ENCODE results near the gene PRAMEF14.
"Not testable (repeated sequence)": the region's sequence is repeated elsewhere in the genome, so short reads cannot be mapped to it uniquely, and the experiment has no call there.

The PRAMEF14 gene

DNA sequence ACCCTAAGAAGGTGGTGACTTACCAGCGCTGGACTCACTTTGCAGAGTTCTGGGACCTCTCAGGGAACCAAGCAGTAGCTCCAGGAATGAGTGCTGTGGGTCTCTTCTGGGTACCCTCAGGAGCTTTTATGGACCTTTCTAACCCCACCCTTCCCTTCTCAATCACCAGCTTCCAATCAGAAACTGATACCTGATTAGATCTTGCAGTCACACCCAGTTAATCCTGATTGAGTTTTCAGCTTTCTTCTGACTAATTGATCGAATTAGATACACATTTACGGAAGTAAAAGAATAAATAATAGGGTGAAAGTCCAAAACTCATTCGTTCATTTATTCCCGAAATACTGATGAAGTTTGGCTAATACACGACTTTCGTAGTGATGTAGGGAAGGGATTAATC, at the start of gene PRAMEF14:
Gene PRAMEF14 (minus strand): TSS at position 101 of the 400 bp plus-strand sequence. CDS start 1,820 bp downstream, outside the sequence.
- not testable (repeated sequence) for DNase-seq (ENCODE audit: low read depth in 2 of 2)

GRCh38 chr1:13395311-13395710, 48.4 kb upstream of the PRAMEF14 start:
- DNase-seq (ENCODE audit: low read depth in 2 of 2), result not testable (repeated sequence)

DNA sequence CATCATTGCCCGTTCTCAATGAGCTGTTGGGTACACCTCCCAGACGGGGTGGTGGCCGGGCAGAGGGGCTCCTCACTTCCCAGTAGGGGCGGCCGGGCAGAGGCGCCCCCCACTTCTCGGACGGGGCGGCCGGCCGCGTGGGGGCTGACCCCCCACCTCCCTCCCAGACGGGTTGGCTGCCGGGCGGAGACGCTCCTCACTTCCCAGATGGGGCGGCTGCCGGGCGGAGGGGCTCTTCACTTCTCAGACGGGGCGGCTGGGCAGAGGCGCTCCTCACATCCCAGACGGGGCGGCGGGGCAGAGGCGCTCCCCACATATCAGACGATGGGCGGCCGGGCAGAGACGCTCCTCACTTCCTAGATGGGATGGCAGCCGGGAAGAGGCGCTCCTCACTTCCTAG, 47.8 kb upstream of the PRAMEF14 start:
- not testable (repeated sequence) for DNase-seq (ENCODE audit: low read depth in 2 of 2)

DNA sequence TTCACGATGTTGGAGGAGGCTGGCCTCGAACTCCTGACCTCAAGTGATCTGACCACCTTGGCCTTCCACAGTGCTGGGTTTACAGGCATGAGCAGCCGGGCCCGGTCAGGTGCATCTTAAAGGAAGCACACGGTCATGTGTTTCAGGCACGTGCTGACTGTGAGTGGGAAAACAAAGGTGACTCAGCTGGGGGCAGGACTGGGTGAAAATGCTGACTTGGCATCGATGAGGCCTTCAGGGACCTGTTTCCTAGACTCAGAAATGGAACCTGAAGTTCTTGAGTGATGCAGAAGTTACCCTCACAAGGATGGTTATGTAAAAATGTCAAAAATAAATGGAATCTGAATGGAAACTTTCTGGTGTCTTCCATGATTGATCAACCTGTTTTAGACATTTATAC, 46.1 kb upstream of the PRAMEF14 start:
- not testable (repeated sequence) for DNase-seq (ENCODE audit: low read depth in 2 of 2)

DNA sequence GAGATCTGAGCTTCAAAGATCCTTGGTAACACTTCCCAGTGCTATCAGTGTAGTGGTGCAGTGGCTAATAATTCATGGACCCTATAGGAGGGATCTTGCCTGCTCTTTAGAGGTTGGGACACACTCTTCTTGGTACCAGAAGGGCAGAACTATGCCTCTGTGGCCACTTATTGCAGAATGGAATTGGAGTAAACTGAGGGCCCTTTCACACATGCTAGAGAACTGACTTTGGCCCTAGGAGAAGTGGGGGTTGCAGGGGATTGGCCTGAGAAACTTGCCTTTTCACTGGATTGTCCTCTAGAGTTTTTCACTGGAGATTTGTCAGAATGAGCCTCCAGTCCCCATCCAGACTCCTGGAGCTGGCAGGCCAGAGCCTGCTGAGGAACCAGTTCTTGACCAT, 42.4 kb upstream of the PRAMEF14 start, which contains the start of gene PRAMEF17:
Gene PRAMEF17 (plus strand): TSS at position 301 of the 400 bp plus-strand sequence. CDS start 26 bp downstream, at position 327.
- not testable (repeated sequence) for DNase-seq (ENCODE audit: low read depth in 2 of 2)

DNA sequence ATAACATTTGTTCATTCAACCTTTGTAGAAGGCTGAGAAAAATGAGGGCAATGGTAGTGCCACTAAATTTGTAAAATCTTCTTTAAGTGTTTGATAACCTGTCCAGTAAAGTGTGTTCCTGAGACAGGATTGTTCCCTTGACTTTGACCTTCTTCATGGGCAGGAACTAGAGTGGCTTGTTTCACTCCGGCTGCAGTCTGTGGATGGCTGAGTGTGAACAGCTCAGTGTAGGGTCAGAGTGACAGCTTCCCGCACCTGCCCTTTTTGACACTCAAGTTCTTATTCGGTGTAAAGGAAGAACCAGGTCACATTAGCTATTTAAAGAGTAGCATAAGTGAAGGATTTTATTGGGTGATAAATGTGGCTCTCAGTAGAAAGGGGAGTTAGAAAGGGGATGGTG, 33.4 kb upstream of the PRAMEF14 start:
- DNase-seq (ENCODE audit: low read depth in 2 of 2), result not testable (repeated sequence)

DNA sequence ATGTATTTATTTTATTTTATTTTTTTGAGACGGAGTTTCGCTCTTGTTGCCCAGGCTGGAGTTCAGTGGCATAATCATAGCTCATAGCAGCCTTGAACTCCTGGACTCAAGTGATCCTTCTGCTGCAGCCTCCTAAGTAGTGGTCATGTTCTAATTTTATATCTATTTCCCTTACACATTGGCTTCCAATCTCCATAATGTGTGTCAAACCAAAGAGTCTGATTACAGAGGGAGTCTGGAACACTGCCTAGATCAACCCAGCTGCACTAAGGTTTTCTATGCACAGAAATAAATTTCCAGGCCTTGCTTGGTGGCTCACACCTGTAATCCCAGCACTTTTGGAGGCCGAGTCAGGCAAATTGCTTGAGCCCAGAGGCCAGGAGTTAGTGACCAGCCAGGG, 32.0 kb upstream of the PRAMEF14 start:
- DNase-seq (ENCODE audit: low read depth in 2 of 2), result not testable (repeated sequence)

DNA sequence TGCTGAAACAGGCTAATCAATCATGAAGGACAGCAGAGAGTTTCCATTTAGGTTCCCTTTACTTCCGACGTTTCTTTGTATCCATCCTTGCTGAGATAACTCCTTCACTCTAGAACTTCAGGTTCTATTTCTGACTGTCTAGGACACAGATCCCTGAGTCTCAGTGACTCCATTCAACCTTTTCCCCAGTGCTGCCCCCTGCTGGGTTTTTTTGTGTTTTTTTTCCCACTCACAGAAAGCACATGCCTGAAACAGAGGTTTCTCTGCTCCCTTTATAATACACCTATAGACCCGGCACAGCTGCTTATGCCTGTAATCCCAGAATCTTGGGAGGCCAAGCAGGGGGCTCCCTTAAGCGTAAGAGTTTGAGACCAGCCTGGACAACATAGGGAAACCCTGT, 21.6 kb upstream of the PRAMEF14 start:
- DNase-seq (ENCODE audit: low read depth in 2 of 2), result not testable (repeated sequence)

GRCh38 chr1:13366536-13366935, 19.6 kb upstream of the PRAMEF14 start:
- not testable (repeated sequence) for DNase-seq (ENCODE audit: low read depth in 2 of 2)

DNA sequence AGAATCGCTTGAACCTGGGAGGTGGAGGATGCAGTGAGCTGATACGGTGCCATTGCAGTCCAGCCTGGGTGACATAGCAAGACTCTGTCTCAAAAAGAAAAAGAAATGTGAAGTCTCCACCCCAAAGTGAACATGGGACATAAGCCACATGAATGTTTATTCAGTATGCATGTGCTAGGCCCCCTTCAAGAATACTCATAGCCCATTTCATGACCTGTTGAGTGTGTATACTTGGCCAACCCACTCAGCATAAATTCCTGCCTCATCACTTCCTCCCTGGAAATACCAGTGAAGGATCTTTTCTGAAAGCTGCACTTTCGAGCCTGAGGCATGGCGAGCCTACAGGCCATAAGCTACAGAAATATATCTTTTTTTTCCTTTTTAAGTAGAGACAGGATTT, 18.0 kb upstream of the PRAMEF14 start:
- not testable (repeated sequence) for DNase-seq (ENCODE audit: low read depth in 2 of 2)

- not testable (repeated sequence) for DNase-seq (ENCODE audit: low read depth in 2 of 2)
Measured at GRCh38 chr1:13362364-13362763, 15.4 kb upstream of the PRAMEF14 start.

DNA sequence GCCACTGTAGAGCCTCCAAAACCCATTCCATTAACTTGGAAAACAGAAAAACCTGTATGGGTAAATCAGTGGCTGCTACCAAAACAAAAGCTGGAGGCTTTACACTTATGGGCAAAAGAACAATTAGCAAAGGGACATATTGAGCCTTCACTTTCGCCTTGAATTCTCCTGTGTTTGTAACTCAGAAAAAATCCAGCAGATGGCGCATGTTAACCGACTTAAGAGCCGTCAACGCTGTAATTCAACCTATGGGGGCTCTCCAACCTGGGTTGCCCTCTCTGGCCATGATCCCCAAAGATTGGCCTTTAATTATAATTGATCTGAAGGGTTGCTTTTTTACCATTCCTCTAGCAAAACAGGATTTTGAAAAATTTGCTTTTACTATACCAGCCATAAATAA, 9.8 kb upstream of the PRAMEF14 start:
- DNase-seq (ENCODE audit: low read depth in 2 of 2), result not testable (repeated sequence)

DNA sequence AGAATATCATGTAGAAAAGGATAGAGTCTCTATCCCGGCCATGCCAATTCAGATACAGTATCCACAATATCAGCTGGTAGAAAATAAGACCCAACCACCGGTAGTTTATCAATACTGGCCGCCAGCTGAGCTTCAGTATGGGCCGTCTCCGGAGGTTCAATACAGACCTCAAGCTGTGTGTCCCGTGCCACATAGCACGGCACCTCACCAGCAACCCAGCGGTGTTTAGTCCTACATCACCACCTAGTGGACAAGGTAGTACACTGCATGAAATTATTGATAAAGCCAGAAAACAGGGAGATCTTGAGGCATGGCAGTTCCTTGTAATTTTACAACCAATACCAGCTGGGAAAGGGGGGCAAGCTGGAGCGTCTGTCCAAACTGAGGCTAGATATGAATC, 7.5 kb upstream of the PRAMEF14 start:
- DNase-seq (ENCODE audit: low read depth in 2 of 2), result not testable (repeated sequence)

DNA sequence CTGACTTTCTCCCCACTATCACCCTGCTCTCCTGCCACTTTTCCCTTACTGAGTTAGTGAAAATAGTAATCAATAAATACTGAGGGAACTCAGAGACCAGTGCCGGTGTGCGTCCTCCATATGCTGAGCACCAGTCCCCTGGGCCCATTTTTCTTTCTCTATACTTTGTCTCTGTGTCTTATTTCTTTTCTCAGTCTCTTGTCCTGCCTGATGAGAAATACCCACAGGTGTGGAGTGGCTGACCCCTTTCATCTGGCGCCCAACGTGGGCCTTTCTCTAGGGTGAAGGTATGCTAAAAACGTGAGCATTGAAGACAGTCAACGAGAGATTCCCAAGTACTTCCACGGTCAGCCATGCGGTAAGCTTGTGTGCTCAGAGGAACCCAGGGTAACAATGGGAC, 6.5 kb upstream of the PRAMEF14 start:
- DNase-seq (ENCODE audit: low read depth in 2 of 2), result not testable (repeated sequence)

DNA sequence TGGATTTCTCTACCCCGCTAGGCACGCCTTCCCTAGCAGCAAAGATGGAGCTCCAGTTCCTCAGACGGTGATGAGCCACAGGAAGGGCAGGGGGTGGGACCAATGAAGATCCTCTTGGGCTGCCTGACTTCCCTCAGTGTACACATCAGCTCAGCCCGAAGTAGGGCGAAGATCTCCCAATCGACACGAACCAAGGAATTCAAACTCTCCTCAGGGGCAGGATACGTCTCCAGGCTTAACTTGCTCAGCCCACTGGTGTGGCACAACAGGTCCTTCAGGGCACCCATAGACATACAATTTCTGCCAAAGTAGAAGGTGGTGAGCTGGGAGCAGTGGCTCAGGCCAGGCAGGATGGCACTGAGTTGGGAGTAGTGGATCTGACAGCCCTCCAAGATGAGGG, 4.4 kb downstream of the PRAMEF14 start:
- not testable (repeated sequence) for DNase-seq (ENCODE audit: low read depth in 2 of 2)

GRCh38 chr1:13315281-13315680, 31.7 kb downstream of the PRAMEF14 start, which contains the start of gene PRAMEF15:
Gene PRAMEF15 (plus strand): TSS chr1:13315581. CDS start chr1:13318408, 2,827 bp downstream.
- DNase-seq (ENCODE audit: low read depth in 2 of 2), result not testable (repeated sequence)

GRCh38 chr1:13303239-13303638, 43.7 kb downstream of the PRAMEF14 start, which contains the start of gene PRAMEF33:
Gene PRAMEF33 (plus strand): TSS chr1:13303539. CDS start chr1:13305955, 2,416 bp downstream.
- DNase-seq (ENCODE audit: low read depth in 2 of 2), result not testable (repeated sequence)

- DNase-seq (ENCODE audit: low read depth in 2 of 2), result not testable (repeated sequence)
Measured at GRCh38 chr1:13302197-13302596, 44.7 kb downstream of the PRAMEF14 start.

- not testable (repeated sequence) for DNase-seq (ENCODE audit: low read depth in 2 of 2)
Measured at GRCh38 chr1:13298699-13299098, 48.2 kb downstream of the PRAMEF14 start.

DNA sequence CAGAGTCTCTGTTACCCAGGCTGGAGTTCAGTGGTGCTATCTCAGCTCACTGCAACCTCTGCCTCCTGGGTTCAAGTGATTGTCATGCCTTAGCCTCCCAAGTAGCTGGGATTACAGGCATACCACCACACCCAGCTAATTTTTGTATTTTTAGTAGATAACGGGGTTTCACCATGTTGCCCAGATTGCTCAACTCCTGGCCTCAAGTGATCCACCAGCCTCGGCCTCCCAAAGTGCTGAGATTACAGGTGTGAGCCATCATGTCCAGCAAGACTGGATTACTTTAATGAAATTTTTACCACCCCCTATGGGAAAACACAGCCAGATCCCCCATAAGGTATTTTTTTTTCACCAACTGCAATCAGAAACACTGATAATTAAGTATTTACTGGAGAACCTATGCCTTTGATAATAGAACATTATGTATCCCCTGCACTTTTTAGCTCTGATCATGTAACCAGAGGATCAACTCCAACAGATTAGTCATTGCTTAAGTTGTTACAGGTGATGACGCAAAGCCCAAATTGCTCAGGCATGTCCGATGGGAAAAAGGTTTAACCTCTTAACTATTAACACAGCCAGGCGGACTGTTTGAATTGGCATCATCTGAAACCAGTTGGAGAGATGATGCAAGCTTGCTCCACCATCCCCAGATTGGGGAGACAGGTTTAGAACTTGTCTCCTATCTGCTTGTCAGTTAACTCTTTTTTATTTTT, 49.6 kb downstream of the PRAMEF14 start:
- not testable (repeated sequence) for DNase-seq (ENCODE audit: low read depth in 2 of 2)
